HepG2 (cell line): ENCODE measurements around the gene APLP1. TPM values are rescaled to one million over a fixed set of nuclear protein-coding genes. Genes with fewer than 3 reads are reported as not detected.
A peak's percentile ranks its signal among the peaks of the same experiment; 100 is the strongest.

Experiments used
- ASH2L ChIP-seq: fragments of 300-600, 200-600 bp; sonication (generic); IDR thresholded peaks from 2 replicates; pipeline ENCODE4 v1.7.0; 2017; ENCODE audit warnings: low read depth, mild to moderate bottlenecking, moderate library complexity, mixed read lengths, low read length; ENCODE audit not compliant: insufficient read length
- CREB1 ChIP-seq, 2 experiments: fragments of 450-650 bp in 1 of 2; IDR thresholded peaks; 2 replicates each; pipeline ENCODE4 v1.6.1; 2016 to 2017; ENCODE audit warnings: control low read depth in 1 of 2, mild to moderate bottlenecking in 1 of 2, missing compliant biosample characterization in 1 of 2, missing genetic modification characterization in 1 of 2
- GABPB1 ChIP-seq: IDR thresholded peaks from 2 replicates; pipeline ENCODE4 v1.6.1; 2016; ENCODE audit warnings: mild to moderate bottlenecking, missing genetic modification reagents, moderate library complexity, missing compliant biosample characterization
- HNRNPL ChIP-seq: fragments of 200-400 bp; formaldehyde crosslinking; IDR thresholded peaks from 2 replicates; pipeline ENCODE4 v1.6.1; 2017; ENCODE audit warnings: mild to moderate bottlenecking, low read depth, low read length
- IKZF1 ChIP-seq: fragments of 450-650 bp; IDR thresholded peaks from 2 replicates; pipeline ENCODE4 v1.7.1; 2016
- KMT2A ChIP-seq: sonication (generic); formaldehyde crosslinking; IDR thresholded peaks from 2 replicates; pipeline ENCODE4 v1.4.0; 2020; ENCODE audit warnings: missing genetic modification reagents
- MAF1 ChIP-seq: sonication (generic); formaldehyde crosslinking; IDR thresholded peaks from 2 replicates; pipeline ENCODE4 v1.5.0; 2020; ENCODE audit warnings: missing genetic modification reagents, borderline replicate concordance
- NPAS2 ChIP-seq: sonication (generic); formaldehyde crosslinking; IDR thresholded peaks from 2 replicates; pipeline ENCODE4 v1.8.0; 2022; ENCODE audit warnings: mild to moderate bottlenecking, missing genetic modification reagents, borderline replicate concordance
- NR2F2 ChIP-seq: IDR thresholded peaks from 2 replicates; pipeline ENCODE4 v1.6.1; 2012; ENCODE audit warnings: low read depth, inconsistent platforms, borderline replicate concordance
- PHF8 ChIP-seq: sonication (generic); formaldehyde crosslinking; IDR thresholded peaks from 2 replicates; pipeline ENCODE4 v1.5.0; 2020; ENCODE audit warnings: missing genetic modification reagents
- SMAD3 ChIP-seq: sonication (generic); formaldehyde crosslinking; IDR thresholded peaks from 2 replicates; pipeline ENCODE4 v1.4.0; 2020; ENCODE audit warnings: missing genetic modification reagents
- SPEN ChIP-seq: sonication (generic); formaldehyde crosslinking; IDR thresholded peaks from 2 replicates; pipeline ENCODE4 v1.5.1; 2020; ENCODE audit warnings: low read depth, mild to moderate bottlenecking, missing genetic modification reagents
- TOPORS ChIP-seq: sonication (generic); formaldehyde crosslinking; IDR thresholded peaks from 2 replicates; pipeline ENCODE4 v1.8.0; 2023; ENCODE audit warnings: mild to moderate bottlenecking, missing genetic modification reagents
- ZBTB7B ChIP-seq: sonication (generic); formaldehyde crosslinking; IDR thresholded peaks from 2 replicates; pipeline ENCODE4 v1.4.0; 2020; ENCODE audit warnings: missing genetic modification reagents
- ZFY ChIP-seq: sonication (generic); formaldehyde crosslinking; IDR thresholded peaks from 2 replicates; pipeline ENCODE4 v1.4.0; 2020; ENCODE audit warnings: missing genetic modification reagents
- ZNF205 ChIP-seq: IDR thresholded peaks from 2 replicates; pipeline ENCODE4 v1.6.1; 2018; ENCODE audit warnings: missing biosample characterization, missing genetic modification reagents
- ZNF550 ChIP-seq: sonication (generic); formaldehyde crosslinking; IDR thresholded peaks from 2 replicates; pipeline ENCODE4 v1.4.0; 2020; ENCODE audit warnings: mild to moderate bottlenecking, missing genetic modification reagents, borderline replicate concordance
- ZNF747 ChIP-seq: sonication (generic); formaldehyde crosslinking; IDR thresholded peaks from 2 replicates; pipeline ENCODE4 v1.8.1; 2023; ENCODE audit warnings: missing genetic modification reagents, mild to moderate bottlenecking, borderline replicate concordance
- ZNF768 ChIP-seq: sonication (generic); formaldehyde crosslinking; IDR thresholded peaks from 2 replicates; pipeline ENCODE4 v1.4.0; 2020; ENCODE audit warnings: missing genetic modification reagents
- polyA plus RNA-seq, 8 experiments: library from polyadenylated mRNA; depleted of rRNA in 3 of 8; stranded (reverse) in 7 of 8; unstranded in 1 of 8; fragments of >200 nt; fragmentation: Illumina TruSeq in 4 of 8; extraction: Trizol in 4 of 8; gene quantifications; 2 replicates each; pipeline versions ENCODE4 v1.2.1 to v1.2.3, GENCODE V29; 2011 to 2016; ENCODE audit warnings: low read depth in 4 of 8, missing spikeins in 1 of 8, mixed read lengths in 1 of 8; ENCODE audit not compliant: insufficient read depth in 1 of 8
- total RNA-seq, 5 experiments: library from RNA; depleted of rRNA; stranded (reverse); fragments of >200 nt; fragmentation: Illumina TruSeq; extraction: Trizol; gene quantifications; 2 replicates each; pipeline ENCODE4 v1.2.3, GENCODE V29; 2016; ENCODE audit warnings: low read depth in 1 of 5
- TF ChIP-seq, protein P1 (sequence below): sonication (generic); formaldehyde crosslinking; IDR thresholded peaks from 2 replicates; pipeline ENCODE4 v1.5.1; 2020; ENCODE audit warnings: mild to moderate bottlenecking, missing genetic modification reagents, moderate library complexity
- TF ChIP-seq, protein P2 (sequence below): sonication (generic); formaldehyde crosslinking; IDR thresholded peaks from 2 replicates; pipeline ENCODE4 v1.4.0; 2020; ENCODE audit warnings: missing genetic modification reagents
- TF ChIP-seq, protein P3 (sequence below): IDR thresholded peaks from 2 replicates; pipeline ENCODE4 v1.6.1; 2016
- TF ChIP-seq, protein P4 (sequence below): conservative IDR thresholded peaks from 2 replicates; pipeline ENCODE4 v1.6.1; 2018; ENCODE audit warnings: missing genetic modification reagents

The APLP1 gene
- total and polyA plus RNA-seq, 2 of the 13 experiments (the other 11 are each of a cell fraction or from before 2014, with no cell fraction given), result 2.0 to 2.9 TPM

DNA sequence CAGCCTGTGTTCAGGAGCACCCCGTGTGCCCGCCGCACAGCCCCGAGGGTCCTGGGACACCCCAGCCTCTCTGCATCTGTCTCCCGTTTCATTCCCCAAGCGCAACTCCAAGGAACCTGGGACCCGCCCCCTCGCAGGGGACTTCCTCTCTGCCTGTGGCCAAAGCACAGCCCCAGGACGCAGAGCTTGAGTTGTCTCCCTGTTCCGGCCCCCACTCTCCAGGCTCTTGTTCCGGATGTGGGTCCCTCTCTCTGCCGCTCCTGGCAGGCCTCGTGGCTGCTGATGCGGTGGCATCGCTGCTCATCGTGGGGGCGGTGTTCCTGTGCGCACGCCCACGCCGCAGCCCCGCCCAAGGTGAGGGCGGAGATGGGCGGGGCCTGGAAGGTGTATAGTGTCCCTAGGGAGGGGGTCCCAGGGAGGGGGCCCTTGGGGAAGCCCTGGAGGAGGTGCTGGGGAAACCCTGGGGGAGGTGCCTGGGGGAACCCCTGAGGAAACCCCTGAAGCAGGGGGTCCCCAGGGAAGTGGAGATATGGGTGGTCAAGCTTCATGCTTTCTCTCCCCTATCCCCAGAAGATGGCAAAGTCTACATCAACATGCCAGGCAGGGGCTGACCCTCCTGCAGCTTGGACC is 35.3 kb downstream of the APLP1 start (continued):
- TF ChIP-seq ZBTB7B (CRISPR knock-in tag), result 0 out of 2 replicates have a peak, but pooled peaks have one; percentile 35
- TF ChIP-seq, protein P1, sequence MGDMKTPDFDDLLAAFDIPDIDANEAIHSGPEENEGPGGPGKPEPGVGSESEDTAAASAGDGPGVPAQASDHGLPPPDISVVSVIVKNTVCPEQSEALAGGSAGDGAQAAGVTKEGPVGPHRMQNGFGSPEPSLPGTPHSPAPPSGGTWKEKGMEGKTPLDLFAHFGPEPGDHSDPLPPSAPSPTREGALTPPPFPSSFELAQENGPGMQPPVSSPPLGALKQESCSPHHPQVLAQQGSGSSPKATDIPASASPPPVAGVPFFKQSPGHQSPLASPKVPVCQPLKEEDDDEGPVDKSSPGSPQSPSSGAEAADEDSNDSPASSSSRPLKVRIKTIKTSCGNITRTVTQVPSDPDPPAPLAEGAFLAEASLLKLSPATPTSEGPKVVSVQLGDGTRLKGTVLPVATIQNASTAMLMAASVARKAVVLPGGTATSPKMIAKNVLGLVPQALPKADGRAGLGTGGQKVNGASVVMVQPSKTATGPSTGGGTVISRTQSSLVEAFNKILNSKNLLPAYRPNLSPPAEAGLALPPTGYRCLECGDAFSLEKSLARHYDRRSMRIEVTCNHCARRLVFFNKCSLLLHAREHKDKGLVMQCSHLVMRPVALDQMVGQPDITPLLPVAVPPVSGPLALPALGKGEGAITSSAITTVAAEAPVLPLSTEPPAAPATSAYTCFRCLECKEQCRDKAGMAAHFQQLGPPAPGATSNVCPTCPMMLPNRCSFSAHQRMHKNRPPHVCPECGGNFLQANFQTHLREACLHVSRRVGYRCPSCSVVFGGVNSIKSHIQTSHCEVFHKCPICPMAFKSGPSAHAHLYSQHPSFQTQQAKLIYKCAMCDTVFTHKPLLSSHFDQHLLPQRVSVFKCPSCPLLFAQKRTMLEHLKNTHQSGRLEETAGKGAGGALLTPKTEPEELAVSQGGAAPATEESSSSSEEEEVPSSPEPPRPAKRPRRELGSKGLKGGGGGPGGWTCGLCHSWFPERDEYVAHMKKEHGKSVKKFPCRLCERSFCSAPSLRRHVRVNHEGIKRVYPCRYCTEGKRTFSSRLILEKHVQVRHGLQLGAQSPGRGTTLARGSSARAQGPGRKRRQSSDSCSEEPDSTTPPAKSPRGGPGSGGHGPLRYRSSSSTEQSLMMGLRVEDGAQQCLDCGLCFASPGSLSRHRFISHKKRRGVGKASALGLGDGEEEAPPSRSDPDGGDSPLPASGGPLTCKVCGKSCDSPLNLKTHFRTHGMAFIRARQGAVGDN (CRISPR knock-in tag), result peak; percentile 83
- 0 out of 2 replicates have a peak, but pooled peaks have one; percentile 22 for TF ChIP-seq PHF8 (CRISPR knock-in tag)
- no peak for TF ChIP-seq IKZF1
- TF ChIP-seq ZNF768 (CRISPR knock-in tag), result 0 out of 2 replicates have a peak, but pooled peaks have one; percentile 28
- TF ChIP-seq ZNF550, result no peak
- TF ChIP-seq ZFY (CRISPR knock-in tag), result peak; percentile 42; the same call in 1 of the 2 replicates
- no peak for TF ChIP-seq MAF1 (CRISPR knock-in tag)
- TF ChIP-seq GABPB1 (CRISPR knock-in tag), result peak; percentile 87
- TF ChIP-seq SMAD3 (CRISPR knock-in tag), result peak; percentile 18; the same call in 1 of the 2 replicates
- TF ChIP-seq, protein P2, sequence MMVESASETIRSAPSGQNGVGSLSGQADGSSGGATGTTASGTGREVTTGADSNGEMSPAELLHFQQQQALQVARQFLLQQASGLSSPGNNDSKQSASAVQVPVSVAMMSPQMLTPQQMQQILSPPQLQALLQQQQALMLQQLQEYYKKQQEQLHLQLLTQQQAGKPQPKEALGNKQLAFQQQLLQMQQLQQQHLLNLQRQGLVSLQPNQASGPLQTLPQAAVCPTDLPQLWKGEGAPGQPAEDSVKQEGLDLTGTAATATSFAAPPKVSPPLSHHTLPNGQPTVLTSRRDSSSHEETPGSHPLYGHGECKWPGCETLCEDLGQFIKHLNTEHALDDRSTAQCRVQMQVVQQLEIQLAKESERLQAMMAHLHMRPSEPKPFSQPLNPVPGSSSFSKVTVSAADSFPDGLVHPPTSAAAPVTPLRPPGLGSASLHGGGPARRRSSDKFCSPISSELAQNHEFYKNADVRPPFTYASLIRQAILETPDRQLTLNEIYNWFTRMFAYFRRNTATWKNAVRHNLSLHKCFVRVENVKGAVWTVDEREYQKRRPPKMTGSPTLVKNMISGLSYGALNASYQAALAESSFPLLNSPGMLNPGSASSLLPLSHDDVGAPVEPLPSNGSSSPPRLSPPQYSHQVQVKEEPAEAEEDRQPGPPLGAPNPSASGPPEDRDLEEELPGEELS (CRISPR knock-in tag), result no peak
- TF ChIP-seq ZNF205 (CRISPR knock-in tag), result no peak
- TF ChIP-seq, protein P3, sequence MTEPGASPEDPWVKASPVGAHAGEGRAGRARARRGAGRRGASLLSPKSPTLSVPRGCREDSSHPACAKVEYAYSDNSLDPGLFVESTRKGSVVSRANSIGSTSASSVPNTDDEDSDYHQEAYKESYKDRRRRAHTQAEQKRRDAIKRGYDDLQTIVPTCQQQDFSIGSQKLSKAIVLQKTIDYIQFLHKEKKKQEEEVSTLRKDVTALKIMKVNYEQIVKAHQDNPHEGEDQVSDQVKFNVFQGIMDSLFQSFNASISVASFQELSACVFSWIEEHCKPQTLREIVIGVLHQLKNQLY (CRISPR knock-in tag), result peak; percentile 18; the same call in 1 of the 2 replicates
- TF ChIP-seq, protein P4, sequence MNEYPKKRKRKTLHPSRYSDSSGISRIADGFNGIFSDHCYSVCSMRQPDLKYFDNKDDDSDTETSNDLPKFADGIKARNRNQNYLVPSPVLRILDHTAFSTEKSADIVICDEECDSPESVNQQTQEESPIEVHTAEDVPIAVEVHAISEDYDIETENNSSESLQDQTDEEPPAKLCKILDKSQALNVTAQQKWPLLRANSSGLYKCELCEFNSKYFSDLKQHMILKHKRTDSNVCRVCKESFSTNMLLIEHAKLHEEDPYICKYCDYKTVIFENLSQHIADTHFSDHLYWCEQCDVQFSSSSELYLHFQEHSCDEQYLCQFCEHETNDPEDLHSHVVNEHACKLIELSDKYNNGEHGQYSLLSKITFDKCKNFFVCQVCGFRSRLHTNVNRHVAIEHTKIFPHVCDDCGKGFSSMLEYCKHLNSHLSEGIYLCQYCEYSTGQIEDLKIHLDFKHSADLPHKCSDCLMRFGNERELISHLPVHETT (CRISPR knock-in tag), result no peak
- no peak for TF ChIP-seq NR2F2
- no peak for TF ChIP-seq NPAS2
- no peak for TF ChIP-seq TOPORS (CRISPR knock-in tag)
- no peak for TF ChIP-seq ASH2L
- 0 out of 2 replicates have a peak, but pooled peaks have one; percentile 29 for TF ChIP-seq HNRNPL
- no peak for TF ChIP-seq CREB1 (IDR thresholded peaks at IDR 0.05)
- TF ChIP-seq CREB1 (CRISPR knock-in tag; IDR thresholded peaks at IDR 0.05), result peak; percentile 35; the same call in 1 of the 2 replicates
- peak; percentile 23; the same call in 1 of the 2 replicates for TF ChIP-seq SPEN (CRISPR knock-in tag)
- TF ChIP-seq KMT2A (CRISPR knock-in tag), result no peak
- no peak for TF ChIP-seq ZNF747
